ENCODE measurements around the gene ZNF581.

The ZNF581 gene

DNA sequence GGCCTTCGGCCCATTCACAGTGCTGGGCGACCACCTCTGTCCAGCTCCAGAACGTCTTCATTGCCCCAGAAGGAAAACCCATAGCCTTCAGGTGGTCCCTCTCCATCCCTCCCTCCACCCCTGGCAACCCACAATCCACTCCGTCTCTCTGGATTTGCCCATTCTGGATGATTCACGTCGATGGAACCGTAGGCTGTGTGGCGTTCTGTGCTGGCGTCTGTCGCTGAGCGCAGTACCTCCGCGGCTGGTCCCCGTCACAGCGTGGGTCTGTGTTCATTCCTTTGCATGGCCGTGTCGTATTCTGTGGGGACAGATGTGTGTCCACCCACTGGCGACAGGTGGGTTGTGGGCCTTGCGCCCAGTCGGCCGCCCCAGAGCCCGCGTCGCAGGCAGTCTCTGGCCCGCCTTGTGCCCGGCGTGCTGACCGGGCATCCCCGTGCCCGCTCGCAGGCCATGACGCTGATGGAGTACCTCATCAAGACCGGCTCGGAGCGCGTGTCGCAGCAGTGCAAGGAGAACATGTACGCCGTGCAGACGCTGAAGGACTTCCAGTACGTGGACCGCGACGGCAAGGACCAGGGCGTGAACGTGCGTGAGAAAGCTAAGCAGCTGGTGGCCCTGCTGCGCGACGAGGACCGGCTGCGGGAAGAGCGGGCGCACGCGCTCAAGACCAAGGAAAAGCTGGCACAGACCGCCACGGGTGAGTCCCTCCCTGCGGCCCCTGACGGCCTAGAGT is 41.7 kb downstream of the ZNF581 start:
- H3K36me3 ChIP-seq (ENCODE audit: control insufficient read depth in 2 of 2, insufficient read depth in 1 of 2, low read length in 2 of 2): peaks cover 29 to 90% of the 10 kb centered on the region in 2 experiments
- TF ChIP-seq SCRT2 (tag by site-specific recombination; IDR thresholded peaks at IDR 0.05): peak; percentile 73
- no peak for TF ChIP-seq ZNF202 (tag by site-specific recombination; IDR thresholded peaks at IDR 0.05; ENCODE audit: borderline replicate concordance)
- TF ChIP-seq ZNF514 (tag by site-specific recombination; IDR thresholded peaks at IDR 0.05): no peak
- TF ChIP-seq, protein P1, sequence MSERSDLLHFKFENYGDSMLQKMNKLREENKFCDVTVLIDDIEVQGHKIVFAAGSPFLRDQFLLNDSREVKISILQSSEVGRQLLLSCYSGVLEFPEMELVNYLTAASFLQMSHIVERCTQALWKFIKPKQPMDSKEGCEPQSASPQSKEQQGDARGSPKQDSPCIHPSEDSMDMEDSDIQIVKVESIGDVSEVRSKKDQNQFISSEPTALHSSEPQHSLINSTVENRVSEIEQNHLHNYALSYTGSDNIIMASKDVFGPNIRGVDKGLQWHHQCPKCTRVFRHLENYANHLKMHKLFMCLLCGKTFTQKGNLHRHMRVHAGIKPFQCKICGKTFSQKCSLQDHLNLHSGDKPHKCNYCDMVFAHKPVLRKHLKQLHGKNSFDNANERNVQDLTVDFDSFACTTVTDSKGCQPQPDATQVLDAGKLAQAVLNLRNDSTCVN (tag by site-specific recombination; optimal IDR thresholded peaks at IDR 0.05): no peak
- no peak for TF ChIP-seq ZNF544 (tag by site-specific recombination; IDR thresholded peaks at IDR 0.05)
- no peak for TF ChIP-seq ZNF664 (tag by site-specific recombination; IDR thresholded peaks at IDR 0.05)
- no peak overlapping the region for H3K4me3 ChIP-seq (ENCODE audit: low read depth, low read length)
- H3K4me1 ChIP-seq (ENCODE audit: control insufficient read depth, insufficient read depth, low read length): no peaks in the 10 kb centered on the region
- no peak overlapping the region for H3K27ac ChIP-seq (ENCODE audit: extremely low read depth, low read depth, low read length)
- ChIA-PET POLR2A (interaction anchor here (1.3 kb wide), 1 partner anchor 21 kb away, joined by 3 read pairs; no protein-coding TSS in a partner anchor), CTCF (interaction anchor here (0.6 kb wide), 1 partner anchor 1204 kb away, joined by 5 read pairs; no protein-coding TSS in a partner anchor)
- H3K9me3 ChIP-seq (ENCODE audit: control insufficient read depth, insufficient read depth, low read depth, low read length): no peaks in the 10 kb centered on the region

DNA sequence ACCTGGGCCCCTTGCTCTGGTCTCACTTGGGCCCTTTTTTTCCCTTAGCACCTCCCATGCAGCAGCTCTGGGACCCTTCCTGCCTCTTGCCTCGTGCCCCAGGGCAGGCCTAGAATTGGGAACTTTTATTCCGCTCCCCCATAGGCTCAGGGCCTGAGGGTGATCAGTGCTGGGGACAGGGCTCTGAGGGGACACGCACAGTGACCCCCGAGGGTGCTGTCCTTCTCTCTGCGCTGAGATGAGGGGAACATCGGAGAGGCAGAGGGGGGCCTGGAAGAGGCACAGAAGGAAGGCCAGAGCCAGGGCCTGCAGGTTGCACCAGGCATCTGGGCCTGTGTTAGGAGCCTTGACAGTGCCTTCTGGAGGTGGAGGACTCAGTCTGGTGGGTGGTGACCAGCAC is 42.3 kb downstream of the ZNF581 start:
- H3K4me1 ChIP-seq (ENCODE audit: control insufficient read depth, insufficient read depth, low read length): no peaks in the 10 kb centered on the region
- ChIA-PET POLR2A (no interaction called here), CTCF (interaction anchor here (0.6 kb wide), 1 partner anchor 1205 kb away, joined by 5 read pairs; no protein-coding TSS in a partner anchor)
- no peak overlapping the region for H3K4me3 ChIP-seq (ENCODE audit: low read depth, low read length)
- no peaks in the 10 kb centered on the region for H3K9me3 ChIP-seq (ENCODE audit: control insufficient read depth, insufficient read depth, low read depth, low read length)
- H3K27ac ChIP-seq (ENCODE audit: extremely low read depth, low read depth, low read length): no peak overlapping the region
- TF ChIP-seq ZNF701 (tag by site-specific recombination; IDR thresholded peaks at IDR 0.05): no peak
- no peak for TF ChIP-seq ZNF155 (tag by site-specific recombination; IDR thresholded peaks at IDR 0.05)
- no peak for TF ChIP-seq GLI4 (tag by site-specific recombination; IDR thresholded peaks at IDR 0.05)
- TF ChIP-seq ZBTB8A (tag by site-specific recombination; IDR thresholded peaks at IDR 0.05): no peak
- TF ChIP-seq, protein P2, sequence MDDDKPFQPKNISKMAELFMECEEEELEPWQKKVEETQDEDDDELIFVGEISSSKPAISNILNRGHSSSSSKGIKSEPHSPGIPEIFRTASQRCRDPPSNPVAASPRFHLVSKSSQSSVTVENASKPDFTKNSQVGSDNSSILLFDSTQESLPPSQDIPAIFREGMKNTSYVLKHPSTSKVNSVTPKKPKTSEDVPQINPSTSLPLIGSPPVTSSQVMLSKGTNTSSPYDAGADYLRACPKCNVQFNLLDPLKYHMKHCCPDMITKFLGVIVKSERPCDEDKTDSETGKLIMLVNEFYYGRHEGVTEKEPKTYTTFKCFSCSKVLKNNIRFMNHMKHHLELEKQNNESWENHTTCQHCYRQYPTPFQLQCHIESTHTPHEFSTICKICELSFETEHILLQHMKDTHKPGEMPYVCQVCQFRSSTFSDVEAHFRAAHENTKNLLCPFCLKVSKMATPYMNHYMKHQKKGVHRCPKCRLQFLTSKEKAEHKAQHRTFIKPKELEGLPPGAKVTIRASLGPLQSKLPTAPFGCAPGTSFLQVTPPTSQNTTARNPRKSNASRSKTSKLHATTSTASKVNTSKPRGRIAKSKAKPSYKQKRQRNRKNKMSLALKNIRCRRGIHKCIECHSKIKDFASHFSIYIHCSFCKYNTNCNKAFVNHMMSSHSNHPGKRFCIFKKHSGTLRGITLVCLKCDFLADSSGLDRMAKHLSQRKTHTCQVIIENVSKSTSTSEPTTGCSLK (tag by site-specific recombination; IDR thresholded peaks at IDR 0.05): no peak
- no peak for TF ChIP-seq ZNF169 (tag by site-specific recombination; IDR thresholded peaks at IDR 0.05)
- TF ChIP-seq, protein P3, sequence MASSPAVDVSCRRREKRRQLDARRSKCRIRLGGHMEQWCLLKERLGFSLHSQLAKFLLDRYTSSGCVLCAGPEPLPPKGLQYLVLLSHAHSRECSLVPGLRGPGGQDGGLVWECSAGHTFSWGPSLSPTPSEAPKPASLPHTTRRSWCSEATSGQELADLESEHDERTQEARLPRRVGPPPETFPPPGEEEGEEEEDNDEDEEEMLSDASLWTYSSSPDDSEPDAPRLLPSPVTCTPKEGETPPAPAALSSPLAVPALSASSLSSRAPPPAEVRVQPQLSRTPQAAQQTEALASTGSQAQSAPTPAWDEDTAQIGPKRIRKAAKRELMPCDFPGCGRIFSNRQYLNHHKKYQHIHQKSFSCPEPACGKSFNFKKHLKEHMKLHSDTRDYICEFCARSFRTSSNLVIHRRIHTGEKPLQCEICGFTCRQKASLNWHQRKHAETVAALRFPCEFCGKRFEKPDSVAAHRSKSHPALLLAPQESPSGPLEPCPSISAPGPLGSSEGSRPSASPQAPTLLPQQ (tag by site-specific recombination; IDR thresholded peaks at IDR 0.05): no peak
- no peak for TF ChIP-seq IKZF3 (tag by site-specific recombination; IDR thresholded peaks at IDR 0.05)
- TF ChIP-seq, protein P4, sequence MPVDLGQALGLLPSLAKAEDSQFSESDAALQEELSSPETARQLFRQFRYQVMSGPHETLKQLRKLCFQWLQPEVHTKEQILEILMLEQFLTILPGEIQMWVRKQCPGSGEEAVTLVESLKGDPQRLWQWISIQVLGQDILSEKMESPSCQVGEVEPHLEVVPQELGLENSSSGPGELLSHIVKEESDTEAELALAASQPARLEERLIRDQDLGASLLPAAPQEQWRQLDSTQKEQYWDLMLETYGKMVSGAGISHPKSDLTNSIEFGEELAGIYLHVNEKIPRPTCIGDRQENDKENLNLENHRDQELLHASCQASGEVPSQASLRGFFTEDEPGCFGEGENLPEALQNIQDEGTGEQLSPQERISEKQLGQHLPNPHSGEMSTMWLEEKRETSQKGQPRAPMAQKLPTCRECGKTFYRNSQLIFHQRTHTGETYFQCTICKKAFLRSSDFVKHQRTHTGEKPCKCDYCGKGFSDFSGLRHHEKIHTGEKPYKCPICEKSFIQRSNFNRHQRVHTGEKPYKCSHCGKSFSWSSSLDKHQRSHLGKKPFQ (tag by site-specific recombination; IDR thresholded peaks at IDR 0.05): no peak
- TF ChIP-seq OVOL3 (tag by site-specific recombination; IDR thresholded peaks at IDR 0.05): no peak
- no peak for TF ChIP-seq ZBTB17 (tag by site-specific recombination; IDR thresholded peaks at IDR 0.05)
- TF ChIP-seq, protein P5, sequence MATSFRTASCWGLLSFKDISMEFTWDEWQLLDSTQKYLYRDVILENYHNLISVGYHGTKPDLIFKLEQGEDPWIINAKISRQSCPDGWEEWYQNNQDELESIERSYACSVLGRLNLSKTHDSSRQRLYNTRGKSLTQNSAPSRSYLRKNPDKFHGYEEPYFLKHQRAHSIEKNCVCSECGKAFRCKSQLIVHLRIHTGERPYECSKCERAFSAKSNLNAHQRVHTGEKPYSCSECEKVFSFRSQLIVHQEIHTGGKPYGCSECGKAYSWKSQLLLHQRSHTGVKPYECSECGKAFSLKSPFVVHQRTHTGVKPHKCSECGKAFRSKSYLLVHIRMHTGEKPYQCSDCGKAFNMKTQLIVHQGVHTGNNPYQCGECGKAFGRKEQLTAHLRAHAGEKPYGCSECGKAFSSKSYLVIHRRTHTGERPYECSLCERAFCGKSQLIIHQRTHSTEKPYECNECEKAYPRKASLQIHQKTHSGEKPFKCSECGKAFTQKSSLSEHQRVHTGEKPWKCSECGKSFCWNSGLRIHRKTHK (tag by site-specific recombination; IDR thresholded peaks at IDR 0.05): no peak
- no peak for TF ChIP-seq ZNF112 (tag by site-specific recombination; IDR thresholded peaks at IDR 0.05)
- no peak for TF ChIP-seq ZBTB48 (tag by site-specific recombination; IDR thresholded peaks at IDR 0.05)
- H3K36me3 ChIP-seq (ENCODE audit: control insufficient read depth in 2 of 2, insufficient read depth in 1 of 2, low read length in 2 of 2): peaks cover 29 to 90% of the 10 kb centered on the region in 2 experiments
